Stimulated activated CD8-positive, alpha-beta memory T cell treated with anti-CD3 and anti-CD28 coated beads, Interleukin-7, amount 100 ng/mL, for 24 hours (primary cell): ENCODE measurements around the gene CORO2B.

ENCODE experiments used
- DNase-seq: peaks from one replicate; pipeline ENCODE4 v3.0.0-alpha.2; 2020; ENCODE audit warnings: low read depth

The CORO2B gene

GRCh38 chr15:68699881-68700454 lies 121.2 kb downstream of the CORO2B start:
- DNase-seq = no peak

GRCh38 chr15:68700455-68701123 lies 121.8 kb downstream of the CORO2B start:
- DNase-seq = no peak

DNA sequence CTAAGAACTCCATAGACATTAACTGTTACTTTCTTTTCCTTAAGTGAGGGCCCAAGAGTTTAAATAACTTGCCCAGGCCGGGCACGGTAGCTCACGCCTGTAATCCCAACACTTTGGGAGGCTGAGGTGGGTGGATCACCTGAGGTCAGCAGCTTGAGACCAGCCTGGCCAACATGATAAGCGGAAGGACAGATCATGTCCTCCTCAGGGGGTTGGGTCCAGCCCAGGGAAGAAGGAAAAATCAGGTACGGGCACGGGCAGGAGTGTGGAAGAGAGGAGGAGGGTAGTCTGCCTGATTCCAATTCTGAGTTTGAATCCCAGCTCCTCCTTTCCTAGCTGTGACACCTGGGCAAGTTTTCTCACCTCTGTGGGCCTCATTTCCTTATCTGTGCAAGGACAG lies 123.1 kb downstream of the CORO2B start:
- DNase-seq = no peak

- no peak for DNase-seq
Observed at GRCh38 chr15:68704496-68705021, 125.8 kb downstream of the CORO2B start.

GRCh38 chr15:68706256-68706655 lies 127.5 kb downstream of the CORO2B start:
- no peak for DNase-seq

GRCh38 chr15:68706931-68707330 lies 128.1 kb downstream of the CORO2B start:
- no peak for DNase-seq

DNA sequence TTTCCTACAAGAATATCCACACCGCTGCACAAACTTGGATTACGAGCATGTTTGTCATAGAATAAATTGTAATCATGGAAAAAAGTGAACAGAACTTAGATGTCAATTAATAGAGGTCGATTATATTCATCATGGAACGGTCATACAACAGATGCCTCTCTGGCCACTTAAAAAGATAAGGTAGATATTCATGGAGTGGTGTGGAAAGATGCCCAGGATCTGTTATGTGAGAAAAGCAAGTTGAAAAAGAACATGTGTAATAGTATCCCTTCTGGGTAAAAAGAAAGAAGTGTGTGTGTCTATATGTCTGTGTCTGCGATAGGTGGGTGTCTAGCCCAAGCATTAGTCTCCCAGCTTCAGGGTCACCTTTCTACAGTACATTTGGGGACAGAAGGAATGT lies 128.6 kb downstream of the CORO2B start:
- no peak for DNase-seq

DNA sequence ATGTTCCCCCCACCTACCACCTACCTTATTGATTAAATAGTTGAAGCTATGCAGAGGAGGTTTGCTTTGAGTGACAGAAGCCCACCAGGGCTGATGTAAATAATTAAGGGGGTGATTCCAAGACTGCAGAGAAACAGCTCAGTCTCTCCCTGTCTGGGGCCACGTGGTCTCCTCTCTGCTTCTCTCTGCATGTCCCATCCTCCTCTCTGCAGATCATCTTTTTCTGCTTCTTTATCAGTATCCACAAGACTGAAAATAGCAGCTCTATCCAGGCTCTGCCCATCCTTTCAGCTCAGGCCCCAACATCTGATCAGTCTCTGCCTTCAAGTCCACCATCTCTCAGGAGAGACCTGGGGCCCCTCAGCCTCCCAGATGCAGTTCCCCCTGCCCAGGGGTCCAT lies 131.1 kb downstream of the CORO2B start:
- DNase-seq = no peak

DNA sequence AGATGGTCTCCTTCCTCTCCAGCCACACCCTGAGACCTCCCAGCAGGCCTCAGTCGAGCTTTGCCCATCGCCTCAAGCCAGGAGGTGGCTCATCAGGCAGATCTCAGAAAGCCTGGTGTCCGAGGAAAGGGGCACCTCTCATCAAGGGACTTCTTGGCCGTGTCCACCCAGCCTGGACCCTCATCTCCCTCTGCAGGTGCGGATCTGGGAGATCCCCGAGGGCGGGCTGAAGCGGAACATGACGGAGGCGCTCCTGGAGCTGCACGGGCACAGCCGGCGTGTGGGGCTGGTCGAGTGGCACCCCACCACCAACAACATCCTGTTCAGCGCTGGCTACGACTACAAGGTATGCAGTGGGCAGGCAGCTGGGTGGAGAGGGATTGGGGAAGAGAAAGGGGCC lies 131.7 kb downstream of the CORO2B start:
- DNase-seq = no peak

DNA sequence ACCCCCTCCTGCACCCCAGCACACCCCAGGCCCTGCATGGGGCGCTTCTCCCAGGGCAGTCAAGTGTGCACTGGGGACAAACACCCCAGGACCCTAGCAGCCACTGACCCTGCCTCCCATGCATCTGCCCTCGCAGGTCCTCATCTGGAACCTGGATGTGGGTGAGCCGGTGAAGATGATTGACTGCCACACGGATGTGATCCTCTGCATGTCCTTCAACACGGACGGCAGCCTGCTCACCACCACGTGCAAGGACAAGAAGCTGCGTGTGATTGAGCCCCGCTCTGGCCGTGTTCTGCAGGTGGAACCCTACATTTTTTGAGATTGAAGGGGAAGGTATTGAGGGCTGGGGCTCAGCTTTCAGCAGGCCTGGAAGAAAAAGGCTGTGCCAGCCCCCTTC lies 132.6 kb downstream of the CORO2B start:
- no peak for DNase-seq

DNA sequence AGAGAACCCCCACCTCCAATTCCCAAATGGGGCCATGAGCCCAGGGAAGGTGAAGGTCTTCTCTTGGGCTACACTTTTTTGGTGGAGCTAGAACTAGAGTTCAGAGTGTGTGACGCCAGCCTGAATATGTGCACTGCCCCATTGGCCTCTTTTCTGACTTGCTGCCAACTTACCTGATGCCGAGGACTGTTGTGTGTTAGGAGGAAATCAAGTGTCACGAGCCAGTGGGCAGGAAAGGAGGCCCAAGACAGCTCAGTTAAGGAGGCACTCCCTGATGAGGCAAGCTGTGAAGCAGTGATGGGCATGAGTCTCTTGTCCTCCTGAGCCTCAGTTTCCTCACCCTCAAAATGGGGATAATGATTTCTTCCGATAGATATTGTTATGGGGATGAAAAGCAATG lies 134.1 kb downstream of the CORO2B start:
- no peak for DNase-seq

DNA sequence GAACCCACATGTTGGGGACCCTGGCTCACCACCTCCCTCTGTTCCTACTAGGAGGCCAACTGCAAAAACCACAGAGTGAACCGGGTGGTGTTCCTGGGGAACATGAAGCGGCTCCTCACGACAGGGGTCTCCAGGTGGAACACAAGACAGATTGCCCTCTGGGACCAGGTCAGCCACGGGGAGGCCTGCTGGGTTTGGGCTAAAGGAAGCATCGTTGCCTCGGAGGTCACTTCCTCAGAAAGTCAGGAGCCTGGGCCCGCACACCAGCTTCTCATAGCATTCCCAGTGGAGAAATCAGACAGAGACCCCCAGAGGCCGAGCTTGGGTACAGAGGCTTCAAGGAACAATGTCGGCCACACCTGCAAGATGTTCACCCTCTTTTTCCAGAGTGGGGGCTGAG lies 135.1 kb downstream of the CORO2B start:
- DNase-seq = no peak

DNA sequence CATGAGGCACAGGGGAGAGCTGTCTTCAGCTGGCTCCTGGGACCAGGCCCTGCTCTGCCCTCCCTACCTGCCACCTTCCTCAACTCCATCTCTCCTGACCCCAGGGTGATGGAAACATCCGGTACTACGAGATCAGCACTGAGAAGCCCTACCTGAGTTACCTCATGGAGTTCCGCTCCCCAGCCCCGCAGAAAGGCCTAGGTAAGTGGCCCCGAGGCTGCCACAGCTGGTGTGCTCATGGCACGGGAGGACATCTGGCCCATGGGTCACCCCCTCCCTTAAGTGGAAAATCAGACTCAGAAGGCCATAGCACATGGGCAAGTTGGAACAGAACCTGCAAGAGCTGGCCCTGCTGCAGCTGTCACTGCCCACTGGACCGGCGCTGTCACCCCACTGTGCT lies 136.3 kb downstream of the CORO2B start:
- no peak for DNase-seq

GRCh38 chr15:68717951-68718350 lies 139.2 kb downstream of the CORO2B start:
- no peak for DNase-seq

GRCh38 chr15:68718468-68718867 lies 139.7 kb downstream of the CORO2B start:
- no peak for DNase-seq

DNA sequence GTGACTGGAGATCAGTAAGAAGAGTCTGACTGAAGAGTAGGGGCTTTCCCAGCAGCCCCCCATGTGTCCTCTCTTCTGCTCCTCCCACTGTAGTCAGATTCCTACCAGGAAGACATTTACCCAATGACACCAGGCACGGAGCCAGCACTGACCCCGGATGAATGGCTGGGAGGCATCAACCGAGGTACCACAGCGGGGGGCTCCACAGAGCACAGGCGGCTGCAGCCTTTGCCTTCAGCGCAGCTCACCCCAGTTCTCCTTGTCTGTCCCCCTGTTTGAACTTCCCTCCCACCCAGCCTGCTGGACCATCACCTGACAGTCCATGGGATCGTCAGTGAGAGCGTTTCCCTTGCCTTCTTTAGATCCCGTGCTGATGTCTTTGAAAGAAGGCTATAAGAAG lies 140.3 kb downstream of the CORO2B start:
- no peak for DNase-seq

DNA sequence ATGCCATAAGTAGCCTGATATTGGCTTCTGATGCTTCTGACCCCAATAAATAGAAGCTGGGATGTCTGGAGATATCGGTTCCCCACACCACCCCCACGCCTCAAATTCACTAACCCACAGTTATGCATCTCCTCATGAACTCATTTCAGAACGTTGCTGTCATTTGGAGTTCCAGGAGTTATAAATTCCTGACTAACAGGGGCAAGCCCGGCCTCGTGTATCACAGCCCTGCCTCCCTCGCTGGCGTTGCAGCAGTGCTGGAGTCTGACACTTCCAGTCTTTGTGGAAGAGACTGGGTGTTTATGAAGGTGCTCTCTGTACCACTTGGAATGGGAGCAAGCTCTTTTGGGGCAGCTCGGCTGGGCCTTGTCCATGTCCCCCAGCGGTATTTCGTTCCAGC lies 140.9 kb downstream of the CORO2B start:
- DNase-seq = no peak

DNA sequence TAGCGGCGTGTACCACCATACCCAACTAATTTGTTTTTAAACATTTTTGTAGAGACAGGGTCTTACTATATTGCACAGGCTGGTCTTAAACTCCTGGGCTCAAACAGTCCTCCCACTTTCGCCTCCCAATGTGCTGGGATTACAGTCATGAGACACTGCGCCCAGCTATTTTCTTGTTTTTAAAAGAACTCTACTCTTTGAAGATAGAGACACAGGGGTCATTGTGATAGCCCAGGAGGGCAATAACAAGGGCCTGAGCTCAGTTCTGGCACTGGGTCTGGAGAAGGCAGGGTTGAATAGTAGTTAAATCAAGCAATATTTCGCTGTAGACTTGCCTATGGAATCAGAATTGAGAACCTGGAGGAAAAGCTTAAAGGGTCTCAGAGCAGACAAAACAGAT lies 143.1 kb downstream of the CORO2B start:
- no peak for DNase-seq

- no peak for DNase-seq
Observed at GRCh38 chr15:68725736-68726135, 146.9 kb downstream of the CORO2B start.

DNA sequence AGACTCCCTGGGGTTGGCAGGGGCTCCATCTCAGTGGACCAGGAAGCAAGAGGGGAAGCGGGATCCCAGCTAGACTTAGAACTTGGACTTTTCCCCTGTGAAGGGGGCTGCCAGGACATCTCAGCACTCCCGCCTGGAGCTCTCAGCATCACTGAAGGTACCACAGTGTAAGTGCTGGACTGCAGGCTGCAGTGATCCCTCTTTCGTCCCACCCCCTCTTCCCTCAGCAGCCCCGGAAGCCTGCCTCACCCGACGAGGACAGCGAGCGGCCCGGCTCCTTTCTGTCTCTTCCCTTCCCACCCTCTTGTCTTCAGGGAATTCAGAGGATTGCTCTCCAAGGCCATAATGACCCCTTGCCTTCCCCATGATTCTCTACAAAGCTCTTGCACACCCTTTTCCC lies 147.5 kb downstream of the CORO2B start:
- DNase-seq = no peak

DNA sequence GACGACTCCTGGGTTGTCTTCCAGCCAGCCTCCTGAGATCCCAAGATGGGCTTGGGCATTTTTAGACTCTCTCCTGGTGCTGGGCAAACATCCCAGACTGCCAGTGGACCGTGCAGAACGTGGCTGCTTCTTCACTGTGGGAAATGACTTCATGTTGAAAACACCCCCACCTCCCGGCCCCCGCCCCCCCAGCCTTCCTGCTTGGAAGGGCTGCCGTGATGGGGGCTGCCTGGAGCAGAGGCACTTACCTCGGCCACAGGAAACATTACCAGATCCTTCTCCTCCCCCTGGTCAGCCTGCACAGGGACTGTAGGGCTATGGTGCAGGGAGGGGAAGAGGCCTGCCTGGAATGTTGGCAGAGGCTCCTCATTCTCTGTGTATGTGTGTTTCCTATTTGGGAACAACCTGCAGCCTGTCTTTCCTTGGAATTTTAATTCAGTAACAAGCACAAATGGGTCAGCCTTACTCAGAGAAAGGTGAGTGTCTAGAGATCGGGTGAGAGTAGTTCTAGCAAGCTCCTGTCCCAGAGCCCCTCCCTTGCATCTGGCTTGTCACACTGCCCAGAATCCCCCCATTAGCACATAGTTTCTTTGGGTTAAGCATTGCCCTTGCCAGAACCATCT lies 151.1 kb downstream of the CORO2B start:
- no peak for DNase-seq

DNA sequence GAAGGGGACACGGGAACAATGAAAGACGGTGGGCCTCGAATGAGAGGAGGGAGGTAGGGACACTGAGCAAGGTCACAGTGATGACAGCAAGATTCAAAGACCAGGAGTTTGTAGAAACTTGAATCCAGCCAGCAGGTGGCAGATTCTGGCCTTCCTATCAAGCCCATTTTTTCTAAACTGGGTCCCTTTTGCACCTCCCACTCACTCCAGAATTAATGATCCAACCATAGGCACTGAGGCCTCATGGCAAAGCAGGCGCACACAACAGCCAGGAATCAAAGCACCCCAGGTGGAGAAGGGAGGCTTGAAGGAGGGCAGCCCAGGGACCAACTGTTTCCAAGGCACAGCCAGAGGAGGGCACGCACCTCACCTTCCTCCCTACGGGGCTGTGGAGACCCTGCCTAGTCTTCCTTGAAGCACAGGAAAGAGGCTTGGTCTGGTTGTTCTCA lies 151.7 kb downstream of the CORO2B start:
- no peak for DNase-seq
